HG03354 (cell line): Measurements from ENCODE around the gene ZKSCAN3.
"Not testable (repeated sequence)": the region's sequence is repeated elsewhere in the genome, so short reads cannot be mapped to it uniquely, and the experiment has no call there.

Experiments used
- ATAC-seq: cut with Tn5 transposase; IDR thresholded peaks from one replicate; pipeline ENCODE4 v1.9.1; 2021; ENCODE audit warnings: mild to moderate bottlenecking; ENCODE audit not compliant: unreplicated experiment, poor library complexity, severe bottlenecking

Gene ZKSCAN3

GRCh38 chr6:28349892-28350737 is at the start of gene ZKSCAN3:
Gene ZKSCAN3, plus strand, starts transcription at chr6:28349947. Its CDS starts 9,640 bp downstream, at chr6:28359587.
- ATAC-seq = peak; percentile 99

GRCh38 chr6:28303570-28303969 is 46.2 kb upstream of the ZKSCAN3 start:
- peak; percentile 96 for ATAC-seq

GRCh38 chr6:28306363-28306762 is 43.4 kb upstream of the ZKSCAN3 start:
- ATAC-seq = not testable (repeated sequence)

GRCh38 chr6:28311139-28311823 is 38.5 kb upstream of the ZKSCAN3 start:
- no peak for ATAC-seq

- ATAC-seq = no peak
Measured at GRCh38 chr6:28312939-28313338, 36.8 kb upstream of the ZKSCAN3 start.

- no peak for ATAC-seq
Measured at GRCh38 chr6:28315628-28316027, 34.1 kb upstream of the ZKSCAN3 start.

GRCh38 chr6:28317866-28318265 is 31.9 kb upstream of the ZKSCAN3 start:
- not testable (repeated sequence) for ATAC-seq

GRCh38 chr6:28322661-28323060 is 27.1 kb upstream of the ZKSCAN3 start:
- ATAC-seq = no peak

GRCh38 chr6:28323813-28324424 is 25.8 kb upstream of the ZKSCAN3 start:
- no peak for ATAC-seq

- ATAC-seq = no peak
Measured at GRCh38 chr6:28326371-28326948, 23.3 kb upstream of the ZKSCAN3 start.

GRCh38 chr6:28330041-28330440 is 19.7 kb upstream of the ZKSCAN3 start:
- ATAC-seq = no peak

GRCh38 chr6:28333047-28333446 is 16.7 kb upstream of the ZKSCAN3 start:
- no peak for ATAC-seq

GRCh38 chr6:28333599-28334018 is 16.1 kb upstream of the ZKSCAN3 start:
- no peak for ATAC-seq

- no peak for ATAC-seq
Measured at GRCh38 chr6:28334286-28335039, 15.3 kb upstream of the ZKSCAN3 start.

GRCh38 chr6:28335040-28335563 is 14.6 kb upstream of the ZKSCAN3 start:
- no peak for ATAC-seq

- ATAC-seq = peak; percentile 92
Measured at GRCh38 chr6:28335564-28336283, 14.0 kb upstream of the ZKSCAN3 start, which contains the start of gene ZSCAN31. Gene ZSCAN31, minus strand, starts transcription at chr6:28336148. Its CDS starts 6,465 bp downstream, at chr6:28329683.

- ATAC-seq = peak; percentile 13
Measured at GRCh38 chr6:28336284-28337120, 13.2 kb upstream of the ZKSCAN3 start.

- ATAC-seq = no peak
Measured at GRCh38 chr6:28337121-28337520, 12.6 kb upstream of the ZKSCAN3 start.
